ENCODE data around the gene CHST11.

Gene CHST11

DNA sequence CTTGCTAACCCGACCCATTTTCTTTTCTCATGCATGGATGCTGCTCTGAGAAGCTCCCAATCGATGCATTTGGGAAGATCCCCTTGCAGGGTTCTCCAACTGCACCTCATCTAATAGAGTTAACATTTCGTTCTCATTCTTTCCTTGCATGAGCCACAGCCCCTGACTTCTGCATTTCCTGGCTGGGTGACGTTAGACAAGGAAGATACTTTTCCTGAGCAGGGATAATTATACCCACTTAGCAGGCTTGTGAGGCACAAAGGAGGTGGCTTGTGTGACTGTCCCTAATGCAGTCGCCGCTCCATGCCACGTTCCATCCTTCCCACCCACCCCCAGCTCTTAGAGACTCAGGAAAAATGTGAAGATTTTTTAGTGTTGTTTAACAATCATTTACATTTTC, 195.1 kb downstream of the CHST11 start:
- Histone ChIP-seq H3K9me3 (ENCODE audit: control insufficient read depth, insufficient read depth, low read depth, low read length) (no peaks in the 10 kb centered on the region), H3K36me3 (ENCODE audit: control insufficient read depth in 2 of 2, insufficient read depth in 1 of 2, low read length in 2 of 2) (no peaks in the 10 kb centered on the region), H3K27ac (ENCODE audit: extremely low read depth, low read depth, low read length) (no peak overlapping the region), H3K4me3 (ENCODE audit: low read depth, low read length) (no peak overlapping the region), H3K4me1 (ENCODE audit: control insufficient read depth, insufficient read depth, low read length) (no peaks in the 10 kb centered on the region)
- ChIA-PET CTCF (interaction anchor here (1.6 kb wide), 1 partner anchor 10 kb away, joined by 4 read pairs; no protein-coding TSS in a partner anchor), POLR2A (no interaction called here)
- TF ChIP-seq ZNF416 (tag by site-specific recombination; IDR thresholded peaks at IDR 0.05) (no peak), ZNF596 (tag by site-specific recombination; IDR thresholded peaks at IDR 0.05) (no peak), SP3 (tag by site-specific recombination; IDR thresholded peaks at IDR 0.05) (no peak), ZNF114 (tag by site-specific recombination; IDR thresholded peaks at IDR 0.05) (no peak), ZNF426 (tag by site-specific recombination; IDR thresholded peaks at IDR 0.05) (no peak)
- TF ChIP-seq, protein P1, sequence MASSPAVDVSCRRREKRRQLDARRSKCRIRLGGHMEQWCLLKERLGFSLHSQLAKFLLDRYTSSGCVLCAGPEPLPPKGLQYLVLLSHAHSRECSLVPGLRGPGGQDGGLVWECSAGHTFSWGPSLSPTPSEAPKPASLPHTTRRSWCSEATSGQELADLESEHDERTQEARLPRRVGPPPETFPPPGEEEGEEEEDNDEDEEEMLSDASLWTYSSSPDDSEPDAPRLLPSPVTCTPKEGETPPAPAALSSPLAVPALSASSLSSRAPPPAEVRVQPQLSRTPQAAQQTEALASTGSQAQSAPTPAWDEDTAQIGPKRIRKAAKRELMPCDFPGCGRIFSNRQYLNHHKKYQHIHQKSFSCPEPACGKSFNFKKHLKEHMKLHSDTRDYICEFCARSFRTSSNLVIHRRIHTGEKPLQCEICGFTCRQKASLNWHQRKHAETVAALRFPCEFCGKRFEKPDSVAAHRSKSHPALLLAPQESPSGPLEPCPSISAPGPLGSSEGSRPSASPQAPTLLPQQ (tag by site-specific recombination; IDR thresholded peaks at IDR 0.05), result no peak

DNA sequence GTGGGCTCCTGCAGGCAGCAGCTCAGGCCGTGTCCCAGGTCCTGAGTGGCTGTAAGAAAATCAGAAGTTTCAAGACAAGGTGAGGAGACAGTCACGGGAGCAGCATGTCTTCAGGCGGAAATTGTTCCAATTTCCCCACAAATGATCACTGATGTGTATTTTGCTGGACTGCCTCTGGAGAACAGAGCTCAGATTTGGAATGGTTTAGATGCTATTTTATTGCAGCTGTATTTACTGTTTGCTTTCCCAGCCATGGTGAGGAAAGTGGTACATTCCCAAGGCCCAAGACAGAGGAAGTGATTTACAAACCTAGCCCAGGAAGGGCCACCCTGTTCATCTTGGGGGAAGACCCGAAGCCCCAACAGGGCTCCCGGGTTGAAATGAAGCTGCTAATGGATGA, 195.6 kb downstream of the CHST11 start:
- POLR2A ChIA-PET, result no interaction called here
- no peak overlapping the region for H3K4me3 ChIP-seq (ENCODE audit: low read depth, low read length)
- no peaks in the 10 kb centered on the region for H3K9me3 ChIP-seq (ENCODE audit: control insufficient read depth, insufficient read depth, low read depth, low read length)
- no peak overlapping the region for H3K27ac ChIP-seq (ENCODE audit: extremely low read depth, low read depth, low read length)
- TF ChIP-seq ZNF514 (tag by site-specific recombination; IDR thresholded peaks at IDR 0.05) (no peak), ZNF211 (tag by site-specific recombination; IDR thresholded peaks at IDR 0.05; ENCODE audit: low read depth) (no peak), ZBTB17 (tag by site-specific recombination; IDR thresholded peaks at IDR 0.05) (no peak), ZNF302 (tag by site-specific recombination; IDR thresholded peaks at IDR 0.05; ENCODE audit: low read depth) (no peak), ZNF629 (tag by site-specific recombination; IDR thresholded peaks at IDR 0.05) (no peak), ZNF354C (tag by site-specific recombination; IDR thresholded peaks at IDR 0.05; ENCODE audit: borderline replicate concordance, low read depth) (no peak), ZNF501 (tag by site-specific recombination; IDR thresholded peaks at IDR 0.05) (no peak), ZNF2 (tag by site-specific recombination; IDR thresholded peaks at IDR 0.05) (no peak), ZNF112 (tag by site-specific recombination; IDR thresholded peaks at IDR 0.05) (no peak)
- TF ChIP-seq, protein P2, sequence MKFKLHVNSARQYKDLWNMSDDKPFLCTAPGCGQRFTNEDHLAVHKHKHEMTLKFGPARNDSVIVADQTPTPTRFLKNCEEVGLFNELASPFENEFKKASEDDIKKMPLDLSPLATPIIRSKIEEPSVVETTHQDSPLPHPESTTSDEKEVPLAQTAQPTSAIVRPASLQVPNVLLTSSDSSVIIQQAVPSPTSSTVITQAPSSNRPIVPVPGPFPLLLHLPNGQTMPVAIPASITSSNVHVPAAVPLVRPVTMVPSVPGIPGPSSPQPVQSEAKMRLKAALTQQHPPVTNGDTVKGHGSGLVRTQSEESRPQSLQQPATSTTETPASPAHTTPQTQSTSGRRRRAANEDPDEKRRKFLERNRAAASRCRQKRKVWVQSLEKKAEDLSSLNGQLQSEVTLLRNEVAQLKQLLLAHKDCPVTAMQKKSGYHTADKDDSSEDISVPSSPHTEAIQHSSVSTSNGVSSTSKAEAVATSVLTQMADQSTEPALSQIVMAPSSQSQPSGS (tag by site-specific recombination; IDR thresholded peaks at IDR 0.05; ENCODE audit: low read depth), result no peak
- TF ChIP-seq, protein P1 (tag by site-specific recombination; IDR thresholded peaks at IDR 0.05), result no peak
- TF ChIP-seq, protein P3, sequence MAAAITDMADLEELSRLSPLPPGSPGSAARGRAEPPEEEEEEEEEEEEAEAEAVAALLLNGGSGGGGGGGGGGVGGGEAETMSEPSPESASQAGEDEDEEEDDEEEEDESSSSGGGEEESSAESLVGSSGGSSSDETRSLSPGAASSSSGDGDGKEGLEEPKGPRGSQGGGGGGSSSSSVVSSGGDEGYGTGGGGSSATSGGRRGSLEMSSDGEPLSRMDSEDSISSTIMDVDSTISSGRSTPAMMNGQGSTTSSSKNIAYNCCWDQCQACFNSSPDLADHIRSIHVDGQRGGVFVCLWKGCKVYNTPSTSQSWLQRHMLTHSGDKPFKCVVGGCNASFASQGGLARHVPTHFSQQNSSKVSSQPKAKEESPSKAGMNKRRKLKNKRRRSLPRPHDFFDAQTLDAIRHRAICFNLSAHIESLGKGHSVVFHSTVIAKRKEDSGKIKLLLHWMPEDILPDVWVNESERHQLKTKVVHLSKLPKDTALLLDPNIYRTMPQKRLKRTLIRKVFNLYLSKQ (tag by site-specific recombination; IDR thresholded peaks at IDR 0.05; ENCODE audit: borderline replicate concordance), result no peak
- H3K36me3 ChIP-seq (ENCODE audit: control insufficient read depth in 2 of 2, insufficient read depth in 1 of 2, low read length in 2 of 2), result no peaks in the 10 kb centered on the region
- H3K4me1 ChIP-seq (ENCODE audit: control insufficient read depth, insufficient read depth, low read length), result no peaks in the 10 kb centered on the region
- CTCF ChIA-PET, result interaction anchor here (1.6 kb wide), 1 partner anchor 9 kb away, joined by 4 read pairs; no protein-coding TSS in a partner anchor

Data from HEK293 (cell line).